HG02981 (cell line): ENCODE results near the gene CAST.

Experiments
- ATAC-seq: cut with Tn5 transposase; IDR thresholded peaks from one replicate; pipeline ENCODE4 v1.9.1; 2021; ENCODE audit warnings: mild to moderate bottlenecking, moderate library complexity; ENCODE audit not compliant: unreplicated experiment

Gene CAST

GRCh38 chr5:96706433-96707111, 44.4 kb downstream of the CAST start:
- ATAC-seq: no peak

GRCh38 chr5:96708600-96708999, 46.4 kb downstream of the CAST start:
- ATAC-seq: no peak

- no peak for ATAC-seq
Observed at GRCh38 chr5:96709152-96709821, 47.1 kb downstream of the CAST start.

GRCh38 chr5:96712100-96712746, 50.0 kb downstream of the CAST start:
- no peak for ATAC-seq

- ATAC-seq: no peak
Observed at GRCh38 chr5:96714450-96714849, 52.3 kb downstream of the CAST start.

GRCh38 chr5:96714951-96715451, 52.8 kb downstream of the CAST start:
- ATAC-seq: peak; percentile 77

- no peak for ATAC-seq
Observed at GRCh38 chr5:96716007-96716406, 53.8 kb downstream of the CAST start.

- ATAC-seq: no peak
Observed at GRCh38 chr5:96716716-96717115, 54.5 kb downstream of the CAST start.

GRCh38 chr5:96717874-96718273, 55.7 kb downstream of the CAST start:
- ATAC-seq: no peak

- no peak for ATAC-seq
Observed at GRCh38 chr5:96718635-96719077, 56.5 kb downstream of the CAST start.

GRCh38 chr5:96720408-96720807, 58.2 kb downstream of the CAST start:
- ATAC-seq: no peak

GRCh38 chr5:96721351-96721977, 59.3 kb downstream of the CAST start:
- ATAC-seq: no peak

- ATAC-seq: no peak
Observed at GRCh38 chr5:96725257-96725656, 63.1 kb downstream of the CAST start.

GRCh38 chr5:96726802-96727201, 64.6 kb downstream of the CAST start:
- no peak for ATAC-seq

- no peak for ATAC-seq
Observed at GRCh38 chr5:96729156-96729555, 67.0 kb downstream of the CAST start.

GRCh38 chr5:96730586-96730985, 68.4 kb downstream of the CAST start:
- ATAC-seq: no peak

GRCh38 chr5:96733771-96734500, 71.8 kb downstream of the CAST start:
- no peak for ATAC-seq

- ATAC-seq: no peak
Observed at GRCh38 chr5:96734871-96735325, 72.7 kb downstream of the CAST start.

- ATAC-seq: no peak
Observed at GRCh38 chr5:96736937-96737336, 74.8 kb downstream of the CAST start.

- ATAC-seq: no peak
Observed at GRCh38 chr5:96741106-96741505, 78.9 kb downstream of the CAST start.

- no peak for ATAC-seq
Observed at GRCh38 chr5:96741891-96742309, 79.7 kb downstream of the CAST start.
